ENCODE results near the gene BMX. TPM values are rescaled to one million over a fixed set of nuclear protein-coding genes. Genes with fewer than 3 reads are reported as not detected.

The BMX gene
- polyA plus RNA-seq, 1 donor = 1.9 TPM

GRCh38 chrX:15600049-15600448 lies 99.4 kb downstream of the BMX start:
- H3K27ac ChIP-seq (ENCODE audit: low read length) = peak overlapping the region; percentile 96
- no peak for DNase-seq

GRCh38 chrX:15600745-15601144 lies 100.1 kb downstream of the BMX start, which contains the start of gene ACE2:
TSS of gene ACE2 (minus strand) at chrX:15600960. CDS start at chrX:15600911, 49 bp downstream.
- DNase-seq = peak; percentile 42 to 69
- Histone ChIP-seq H3K4me1 (ENCODE audit: control insufficient read depth, insufficient read depth, low read length) (peaks cover 22% of the 10 kb centered on the region), H3K36me3 (ENCODE audit: control insufficient read depth, insufficient read depth, low read length) (no peaks in the 10 kb centered on the region), H3K9me3 (ENCODE audit: control insufficient read depth, low read depth, low read length) (no peaks in the 10 kb centered on the region), H3K4me3 (ENCODE audit: low read length) (peak within 1 kb of the TSS; percentile 52), H3K27ac (ENCODE audit: low read length) (peak within 1 kb of the TSS; percentile 96), H3K27me3 (ENCODE audit: control insufficient read depth, insufficient read depth, low read length) (no peaks in the 10 kb centered on the region)
- WGBS (ENCODE audit: insufficient coverage, low lambda C conversion rate) = 60% methylated on average over 1 of the region's 4 CpGs

More at GRCh38 chrX:15600049-15600448, 99.4 kb downstream of the BMX start:
- H3K4me1 ChIP-seq (ENCODE audit: control insufficient read depth, insufficient read depth, low read length) = peaks cover 22% of the 10 kb centered on the region
- no peaks in the 10 kb centered on the region for H3K27me3 ChIP-seq (ENCODE audit: control insufficient read depth, insufficient read depth, low read length)
- no peaks in the 10 kb centered on the region for H3K36me3 ChIP-seq (ENCODE audit: control insufficient read depth, insufficient read depth, low read length)
- no peaks in the 10 kb centered on the region for H3K9me3 ChIP-seq (ENCODE audit: control insufficient read depth, low read depth, low read length)
- H3K4me3 ChIP-seq (ENCODE audit: low read length) = peak overlapping the region; percentile 52

GRCh38 chrX:15601932-15602331 lies 101.3 kb downstream of the BMX start:
- no CpG with 5 or more reads among the region's 3 CpGs for WGBS (ENCODE audit: insufficient coverage, low lambda C conversion rate)
- Histone ChIP-seq H3K4me1 (ENCODE audit: control insufficient read depth, insufficient read depth, low read length) (peaks cover 22% of the 10 kb centered on the region), H3K9me3 (ENCODE audit: control insufficient read depth, low read depth, low read length) (no peaks in the 10 kb centered on the region), H3K4me3 (ENCODE audit: low read length) (peak overlapping the region; percentile 21), H3K27me3 (ENCODE audit: control insufficient read depth, insufficient read depth, low read length) (no peaks in the 10 kb centered on the region), H3K36me3 (ENCODE audit: control insufficient read depth, insufficient read depth, low read length) (no peaks in the 10 kb centered on the region), H3K27ac (ENCODE audit: low read length) (peak overlapping the region; percentile 96)
- DNase-seq = peak; percentile 56 to 76

GRCh38 chrX:15602761-15603160 lies 102.2 kb downstream of the BMX start:
- no CpG with 5 or more reads among the region's 5 CpGs for WGBS (ENCODE audit: insufficient coverage, low lambda C conversion rate)
- peaks cover 22% of the 10 kb centered on the region for H3K4me1 ChIP-seq (ENCODE audit: control insufficient read depth, insufficient read depth, low read length)
- H3K9me3 ChIP-seq (ENCODE audit: control insufficient read depth, low read depth, low read length) = no peaks in the 10 kb centered on the region

GRCh38 chrX:15605226-15605625 lies 104.6 kb downstream of the BMX start:
- Histone ChIP-seq H3K4me3 (ENCODE audit: low read length) (no peak overlapping the region), H3K4me1 (ENCODE audit: control insufficient read depth, insufficient read depth, low read length) (peaks cover 22% of the 10 kb centered on the region), H3K27ac (ENCODE audit: low read length) (peak overlapping the region; percentile 93), H3K36me3 (ENCODE audit: control insufficient read depth, insufficient read depth, low read length) (no peaks in the 10 kb centered on the region), H3K9me3 (ENCODE audit: control insufficient read depth, low read depth, low read length) (no peaks in the 10 kb centered on the region), H3K27me3 (ENCODE audit: control insufficient read depth, insufficient read depth, low read length) (no peaks in the 10 kb centered on the region)
- WGBS (ENCODE audit: insufficient coverage, low lambda C conversion rate) = no CpG with 5 or more reads among the region's 1 CpG
- peak; percentile 43 to 78 for DNase-seq

More at GRCh38 chrX:15602761-15603160, 102.2 kb downstream of the BMX start:
- peak overlapping the region; percentile 96 for H3K27ac ChIP-seq (ENCODE audit: low read length)
- H3K4me3 ChIP-seq (ENCODE audit: low read length) = no peak overlapping the region
- no peak for DNase-seq
- no peaks in the 10 kb centered on the region for H3K36me3 ChIP-seq (ENCODE audit: control insufficient read depth, insufficient read depth, low read length)
- no peaks in the 10 kb centered on the region for H3K27me3 ChIP-seq (ENCODE audit: control insufficient read depth, insufficient read depth, low read length)

Other genes with a start within 250 kb of the BMX start
- 3.8 TPM for gene ASB9, start 230.7 kb upstream of the BMX start, polyA plus RNA-seq
- gene ASB11, start 185.2 kb upstream of the BMX start, polyA plus RNA-seq = 0.03 TPM
- gene PIGA, start 165.3 kb upstream of the BMX start, polyA plus RNA-seq = 10.8 TPM
- 0.24 TPM for gene VEGFD, start 116.4 kb upstream of the BMX start, polyA plus RNA-seq
- 6.8 TPM for gene PIR, start 7.5 kb upstream of the BMX start, polyA plus RNA-seq
- gene ACE2, start 100.2 kb downstream of the BMX start, polyA plus RNA-seq = 428 TPM
- gene CLTRN, start 164.0 kb downstream of the BMX start, polyA plus RNA-seq = 1.6 TPM
- gene CA5B, start 237.5 kb downstream of the BMX start, polyA plus RNA-seq = 3.4 TPM

Data from large intestine (tissue), 3 donors.